Tibial nerve (tissue), 4 donors: ENCODE data around the gene GAA. TPM values are rescaled to one million over a fixed set of nuclear protein-coding genes. Genes with fewer than 3 reads are reported as not detected.

Experiments used
- DNase-seq, 2 donors: peaks; one replicate each; pipeline ENCODE4 v3.0.0-alpha.2; 2019; ENCODE audit warnings: low spot score in 2 of 2
- H3K27ac ChIP-seq, 4 donors: fragments of 200-600 bp; sonication (generic) in 3 of 4; one replicate each; pipeline ENCODE4 v1.5.1; 2017 to 2019; ENCODE audit warnings: mild to moderate bottlenecking in 1 of 4
- H3K27me3 ChIP-seq, 2 donors: fragments of 200-600 bp; sonication (generic) in 1 of 2; one replicate each; pipeline versions ENCODE4 v1.5.1 to v1.6.0; 2017 to 2019
- H3K36me3 ChIP-seq, 3 donors: fragments of 200-600 bp; sonication (generic); one replicate each; pipeline ENCODE4 v1.5.1; 2018 to 2019
- H3K4me1 ChIP-seq, 4 donors: fragments of 200-600 bp; sonication (generic) in 3 of 4; one replicate each; pipeline ENCODE4 v1.5.1; 2017 to 2019
- H3K4me3 ChIP-seq, 4 donors: fragments of 200-600 bp; sonication (generic) in 3 of 4; one replicate each; pipeline ENCODE4 v1.5.1; 2017 to 2019; ENCODE audit warnings: mild to moderate bottlenecking in 1 of 4, moderate library complexity in 1 of 4
- H3K9me3 ChIP-seq, 4 donors: fragments of 200-600 bp; sonication (generic) in 3 of 4; one replicate each; pipeline ENCODE4 v1.5.1; 2017 to 2019
- EP300 ChIP-seq, 2 donors: sonication (generic); formaldehyde crosslinking; IDR thresholded peaks; one replicate each; pipeline ENCODE4 v1.6.1; 2017; ENCODE audit warnings: antibody characterized with exemption in 2 of 2, mild to moderate bottlenecking in 1 of 2
- POLR2A ChIP-seq, 2 donors: fragments of 450-650 bp; IDR thresholded peaks; one replicate each; pipeline ENCODE4 v1.6.1; 2017; ENCODE audit warnings: antibody characterized with exemption in 2 of 2, mild to moderate bottlenecking in 2 of 2, moderate library complexity in 2 of 2
- WGBS, 2 donors: methylation state at CpG; one replicate each; pipeline ENCODE4 v1.1.5; 2018; 5-methylcytosine and 5-hydroxymethylcytosine counted together
- total RNA-seq, 4 donors: library from RNA; depleted of rRNA; stranded (reverse); fragments of >200 nt; gene quantifications; one replicate each; pipeline ENCODE4 v1.1.0, GENCODE V29; 2016
- TF ChIP-seq, protein P1 (sequence below), 5 experiments: fragments of 200-600 bp in 3 of 5; fragments of 450-650 bp in 2 of 5; sonication (generic) in 3 of 5; IDR thresholded peaks; one replicate each; pipeline ENCODE4 v1.5.1; 2016 to 2019; ENCODE audit warnings: antibody characterized with exemption in 5 of 5, mild to moderate bottlenecking in 3 of 5, moderate library complexity in 2 of 5

The GAA gene
- total RNA-seq, 4 donors from 2014 or later = 52.7 to 81.9 (median 67.8) TPM

DNA sequence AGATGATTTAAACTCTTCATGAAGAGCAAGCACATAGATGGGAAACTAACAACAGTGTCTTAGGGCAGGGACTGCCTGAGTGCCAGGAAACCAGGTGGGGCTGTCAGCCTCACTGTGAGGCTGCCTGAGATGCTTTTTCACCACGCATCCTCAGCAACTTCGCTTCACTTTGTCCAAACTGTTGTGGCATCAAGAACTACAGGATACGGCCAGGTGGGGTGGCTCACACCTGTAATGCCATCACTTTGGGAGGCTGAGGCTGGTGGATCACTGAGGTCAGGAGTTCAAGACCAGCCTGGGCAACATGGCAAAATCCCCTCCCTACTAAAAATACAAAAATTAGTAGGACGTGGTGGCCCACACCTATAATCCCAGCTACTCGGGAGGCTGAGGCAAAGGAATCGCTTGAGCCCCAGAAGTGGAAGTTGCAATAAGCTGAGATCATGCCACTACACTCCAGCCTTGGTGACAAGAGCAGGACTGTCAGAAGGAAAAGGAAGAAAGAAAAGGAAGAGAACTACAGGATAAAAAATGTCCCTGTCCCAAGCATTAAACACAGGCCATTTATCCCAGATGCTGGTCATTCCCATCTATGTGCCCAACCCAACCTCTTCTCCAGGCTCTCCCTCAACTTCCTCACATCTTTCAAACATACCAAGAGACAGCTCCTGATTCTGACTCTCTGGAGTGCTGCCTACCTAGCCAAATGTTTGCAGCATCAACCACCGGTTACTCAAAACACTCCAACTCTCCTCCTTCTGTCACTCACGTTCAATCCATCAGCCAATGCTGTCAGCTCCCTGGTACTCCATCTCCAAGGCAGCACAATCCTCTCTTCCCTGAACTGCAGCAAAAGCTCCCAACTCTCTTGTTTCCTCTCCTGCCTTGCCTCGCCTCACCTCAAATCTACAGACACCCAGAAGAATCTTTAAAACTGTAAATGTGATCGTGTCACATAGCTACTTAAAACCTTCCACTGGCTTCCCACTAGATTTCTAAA is 44.0 kb downstream of the GAA start:
- no peak for TF ChIP-seq EP300 (IDR thresholded peaks at IDR 0.05)
- TF ChIP-seq POLR2A (IDR thresholded peaks at IDR 0.05) = no peak
- TF ChIP-seq, protein P1, sequence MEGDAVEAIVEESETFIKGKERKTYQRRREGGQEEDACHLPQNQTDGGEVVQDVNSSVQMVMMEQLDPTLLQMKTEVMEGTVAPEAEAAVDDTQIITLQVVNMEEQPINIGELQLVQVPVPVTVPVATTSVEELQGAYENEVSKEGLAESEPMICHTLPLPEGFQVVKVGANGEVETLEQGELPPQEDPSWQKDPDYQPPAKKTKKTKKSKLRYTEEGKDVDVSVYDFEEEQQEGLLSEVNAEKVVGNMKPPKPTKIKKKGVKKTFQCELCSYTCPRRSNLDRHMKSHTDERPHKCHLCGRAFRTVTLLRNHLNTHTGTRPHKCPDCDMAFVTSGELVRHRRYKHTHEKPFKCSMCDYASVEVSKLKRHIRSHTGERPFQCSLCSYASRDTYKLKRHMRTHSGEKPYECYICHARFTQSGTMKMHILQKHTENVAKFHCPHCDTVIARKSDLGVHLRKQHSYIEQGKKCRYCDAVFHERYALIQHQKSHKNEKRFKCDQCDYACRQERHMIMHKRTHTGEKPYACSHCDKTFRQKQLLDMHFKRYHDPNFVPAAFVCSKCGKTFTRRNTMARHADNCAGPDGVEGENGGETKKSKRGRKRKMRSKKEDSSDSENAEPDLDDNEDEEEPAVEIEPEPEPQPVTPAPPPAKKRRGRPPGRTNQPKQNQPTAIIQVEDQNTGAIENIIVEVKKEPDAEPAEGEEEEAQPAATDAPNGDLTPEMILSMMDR (IDR thresholded peaks at IDR 0.05) = no peak
- Histone ChIP-seq H3K9me3 (no peaks in the 10 kb centered on the region), H3K27ac (peak overlapping the region; percentile 86 to 99 (median 96)), H3K4me1 (peaks cover 0 to 37% (median 15%) of the 10 kb centered on the region in 4 donors), H3K27me3 (no peaks in the 10 kb centered on the region), H3K36me3 (peaks cover 0 to 37% (median 7%) of the 10 kb centered on the region in 3 donors), H3K4me3 (peak overlapping the region; percentile 89 to 100 (median 94))
- 49% methylated on average over 10 of the region's 10 CpGs for WGBS, 2 donors
- no peak for DNase-seq

DNA sequence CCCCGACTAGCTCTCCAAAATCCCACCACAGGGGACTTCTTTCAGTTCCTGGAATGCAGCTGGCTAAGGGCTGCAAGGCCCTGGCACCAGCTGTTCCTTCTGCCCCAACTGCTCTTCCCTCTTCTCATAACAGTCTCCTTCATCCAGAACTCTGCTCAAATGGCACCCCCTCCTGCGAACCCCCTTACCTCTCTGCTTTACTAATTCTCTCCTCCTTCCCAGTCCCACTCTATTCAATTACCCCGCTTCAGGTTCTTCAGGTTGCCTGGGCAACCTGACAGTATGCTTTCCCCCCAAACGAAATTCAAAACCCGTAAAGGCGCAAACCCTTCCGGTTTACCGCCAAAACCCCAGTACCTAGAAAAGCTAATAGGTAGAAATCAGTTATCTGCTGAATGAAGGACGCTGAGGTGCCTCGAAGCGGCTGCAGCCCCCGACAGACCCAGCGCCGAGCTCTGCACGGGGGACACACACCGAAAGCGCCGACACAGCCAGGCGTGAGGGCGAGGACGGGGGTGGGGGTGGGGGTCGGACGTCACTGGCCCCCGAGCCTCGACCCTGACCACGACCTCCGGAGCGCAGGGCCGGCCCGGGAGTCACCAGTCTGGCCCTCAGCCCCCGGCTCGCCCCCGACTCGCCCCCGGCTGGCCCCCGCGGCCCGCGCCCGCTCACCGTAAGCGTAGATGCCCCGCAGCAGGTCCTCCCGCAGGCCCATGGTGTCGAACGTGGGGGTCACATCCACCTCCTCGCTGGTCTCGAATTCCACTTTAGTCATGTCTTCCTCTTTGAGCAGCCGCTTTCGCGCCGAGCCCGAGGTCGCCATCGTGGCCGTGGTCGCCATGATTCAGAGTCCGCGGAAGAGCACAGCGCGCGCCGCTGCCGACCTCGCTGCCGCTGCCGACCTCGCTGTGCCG is 45.0 kb downstream of the GAA start:
- no peaks in the 10 kb centered on the region for H3K27me3 ChIP-seq
- peak overlapping the region; percentile 86 to 99 (median 96) for H3K27ac ChIP-seq
- TF ChIP-seq EP300 (IDR thresholded peaks at IDR 0.05) (no peak), POLR2A (IDR thresholded peaks at IDR 0.05) (no peak)
- TF ChIP-seq, protein P1 (IDR thresholded peaks at IDR 0.05) = no peak
- H3K4me1 ChIP-seq = peaks cover 0 to 37% (median 15%) of the 10 kb centered on the region in 4 donors
- no peak for DNase-seq
- peak overlapping the region; percentile 89 to 100 (median 94) for H3K4me3 ChIP-seq
- H3K9me3 ChIP-seq = no peaks in the 10 kb centered on the region
- H3K36me3 ChIP-seq = peaks cover 0 to 27% (median 7%) of the 10 kb centered on the region in 3 donors
- WGBS, 2 donors = 1% methylated on average over 36 to 48 of the region's 69 CpGs

DNA sequence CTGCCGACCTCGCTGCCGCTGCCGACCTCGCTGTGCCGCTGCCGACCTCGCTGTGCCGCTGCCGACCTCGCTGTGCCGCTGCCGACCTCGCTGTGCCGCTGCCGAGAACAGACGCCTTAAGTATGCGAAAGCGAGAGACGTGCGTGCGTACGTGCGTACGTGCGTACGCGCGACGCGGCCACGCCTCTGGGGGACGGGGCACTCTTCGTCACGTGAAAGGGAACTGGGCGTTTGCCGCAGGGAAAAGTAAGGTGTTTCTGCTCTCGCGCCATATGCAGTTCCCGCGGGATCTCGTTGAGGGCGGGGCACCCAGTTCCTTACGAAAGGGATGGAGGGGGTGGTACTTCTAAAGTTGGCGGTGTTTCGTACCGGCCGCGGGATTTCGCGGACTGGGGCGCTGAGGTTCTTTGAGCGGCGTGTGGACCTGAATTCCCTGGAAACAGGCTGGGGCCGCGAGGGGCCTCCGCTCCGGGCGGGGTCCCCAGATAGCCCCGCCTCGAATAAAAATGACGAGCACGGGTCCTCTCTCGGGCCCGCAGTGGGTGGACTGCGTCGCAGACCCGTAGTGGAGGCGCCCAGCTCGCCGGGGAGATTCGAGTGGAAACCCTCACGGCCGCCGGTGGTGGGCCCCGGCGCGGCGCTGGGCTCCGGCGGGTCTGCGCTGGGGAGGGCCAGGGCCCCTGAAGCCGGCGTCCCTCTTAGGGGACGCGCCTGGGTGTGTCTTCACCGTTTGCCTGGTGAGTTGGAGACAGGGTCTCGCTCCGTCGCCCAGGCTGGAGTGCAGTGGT is 45.8 kb downstream of the GAA start, which contains the start of gene EIF4A3:
Gene EIF4A3 (minus strand): TSS at position 94 of the 788 bp plus-strand sequence. CDS start 167 bp downstream, outside the sequence.
- H3K27me3 ChIP-seq = no peaks in the 10 kb centered on the region
- TF ChIP-seq, protein P1 (IDR thresholded peaks at IDR 0.05) = peak in 2 of 5 experiments; percentile 37 to 48
- TF ChIP-seq POLR2A (IDR thresholded peaks at IDR 0.05) (peak; percentile 81 to 95), EP300 (IDR thresholded peaks at IDR 0.05) (peak; percentile 97 to 100)
- H3K4me3 ChIP-seq = peak within 1 kb of the TSS; percentile 89 to 100 (median 94)
- H3K4me1 ChIP-seq = peaks cover 0 to 37% (median 15%) of the 10 kb centered on the region in 4 donors
- DNase-seq = peak; percentile 97 to 98
- peak within 1 kb of the TSS; percentile 86 to 99 (median 98) for H3K27ac ChIP-seq
- WGBS, 2 donors = 0% methylated on average over 35 to 47 of the region's 90 CpGs
- no peaks in the 10 kb centered on the region for H3K9me3 ChIP-seq
- peaks cover 0 to 19% (median 7%) of the 10 kb centered on the region in 3 donors for H3K36me3 ChIP-seq

DNA sequence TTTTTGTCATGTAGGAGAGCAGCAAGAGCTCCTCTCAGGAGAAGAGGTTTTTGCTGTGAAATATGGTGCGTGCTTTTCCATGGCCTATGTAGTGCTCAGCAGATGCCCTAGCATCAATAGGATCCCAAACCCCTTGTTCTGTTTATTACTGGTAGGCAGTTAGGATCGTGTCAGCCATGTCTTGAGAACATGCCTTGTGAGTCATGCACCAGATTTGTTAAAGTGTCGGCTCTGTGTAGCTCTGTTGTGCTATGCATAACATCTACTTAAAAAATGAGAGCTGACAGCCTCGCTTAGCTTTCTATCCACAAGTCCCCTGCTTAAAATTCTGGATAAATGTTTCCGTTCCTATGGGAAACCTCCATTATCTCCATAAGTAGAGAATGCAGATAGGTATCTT is 50.0 kb downstream of the GAA start:
- Histone ChIP-seq H3K27ac (peak overlapping the region in 1 of 4 donors; percentile 77), H3K27me3 (no peaks in the 10 kb centered on the region), H3K4me1 (peaks cover 0 to 15% (median 2%) of the 10 kb centered on the region in 4 donors), H3K9me3 (peaks cover 0 to 8% (median 0%) of the 10 kb centered on the region in 4 donors), H3K4me3 (no peak overlapping the region), H3K36me3 (peaks cover 0 to 5% (median 0%) of the 10 kb centered on the region in 3 donors)
- TF ChIP-seq, protein P1 (IDR thresholded peaks at IDR 0.05) = no peak
- no peak for TF ChIP-seq EP300 (IDR thresholded peaks at IDR 0.05)
- TF ChIP-seq POLR2A (IDR thresholded peaks at IDR 0.05) = no peak
- WGBS, 2 donors = 52 to 65% methylated on average over 5 of the region's 5 CpGs
- DNase-seq = no peak
